HG02970 (cell line): ENCODE results near the gene EYA4.

Experiments used
- ATAC-seq: cut with Tn5 transposase; IDR thresholded peaks from one replicate; pipeline ENCODE4 v1.9.1; 2021; ENCODE audit warnings: mild to moderate bottlenecking, moderate library complexity, moderate number of reproducible peaks; ENCODE audit not compliant: unreplicated experiment, low FRiP score

EYA4 gene

DNA sequence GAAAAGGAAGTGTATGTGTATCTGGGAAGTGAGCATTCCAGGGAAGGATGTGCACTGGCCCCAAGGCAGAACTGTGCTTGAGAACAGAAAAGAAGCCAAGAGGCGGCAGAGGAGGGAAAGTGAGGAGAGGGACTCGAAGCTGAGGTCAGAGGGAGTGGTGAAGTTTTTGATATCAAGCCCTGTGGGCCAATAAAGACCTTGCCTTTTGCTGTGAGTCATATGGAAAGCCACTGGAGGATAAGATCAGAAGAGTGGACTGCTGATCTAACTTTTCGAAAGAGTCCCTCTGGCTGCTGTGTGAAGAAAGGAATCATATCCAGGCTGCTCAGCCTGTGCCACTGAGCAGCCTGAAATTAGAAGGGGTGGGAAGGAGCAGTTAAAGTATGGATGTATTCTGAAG, 99.4 kb downstream of the EYA4 start:
- ATAC-seq, result no peak

DNA sequence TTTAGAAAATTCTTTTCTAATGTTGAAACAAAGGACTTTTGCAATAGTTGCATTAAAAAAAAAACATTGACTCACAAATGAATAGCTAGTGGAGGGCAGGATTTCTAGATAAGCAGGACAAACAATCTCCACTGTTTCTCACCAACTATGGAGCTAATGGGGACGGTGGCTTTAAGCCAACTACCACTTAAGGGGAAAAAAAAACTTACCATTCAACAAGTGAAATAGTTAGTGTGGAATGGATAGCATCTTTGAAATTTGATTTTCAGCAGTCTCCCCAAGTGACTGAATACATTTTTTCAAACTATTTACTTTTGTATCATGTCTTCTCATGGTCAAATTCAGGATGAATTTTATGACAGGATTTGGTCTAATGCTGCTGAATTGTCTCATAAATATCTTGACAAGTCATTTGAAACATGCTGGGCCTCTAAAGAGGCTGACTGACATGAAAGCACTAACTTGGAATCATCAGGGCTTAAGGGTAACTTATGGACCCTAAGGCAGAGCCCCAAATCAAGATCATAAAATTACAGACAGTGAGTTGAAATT, 100.5 kb downstream of the EYA4 start:
- no peak for ATAC-seq

DNA sequence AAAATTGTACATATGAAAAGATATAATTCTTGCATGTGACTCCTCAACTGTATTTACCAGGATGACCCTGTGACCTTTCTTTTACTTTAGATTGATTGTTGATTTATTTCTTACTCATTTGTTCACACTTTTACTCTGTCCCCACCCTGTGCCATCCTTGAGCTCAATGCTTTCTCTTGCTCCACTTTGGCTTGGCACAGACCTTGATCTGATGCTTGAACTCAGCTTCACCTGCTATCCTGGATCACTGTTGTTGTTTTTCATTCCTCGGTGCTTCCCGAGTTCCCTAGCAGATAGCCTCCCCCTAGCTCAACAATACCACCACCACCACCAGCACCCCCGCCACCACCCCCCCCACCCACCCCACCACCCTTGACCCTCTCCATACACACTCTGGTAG, 102.1 kb downstream of the EYA4 start:
- no peak for ATAC-seq

DNA sequence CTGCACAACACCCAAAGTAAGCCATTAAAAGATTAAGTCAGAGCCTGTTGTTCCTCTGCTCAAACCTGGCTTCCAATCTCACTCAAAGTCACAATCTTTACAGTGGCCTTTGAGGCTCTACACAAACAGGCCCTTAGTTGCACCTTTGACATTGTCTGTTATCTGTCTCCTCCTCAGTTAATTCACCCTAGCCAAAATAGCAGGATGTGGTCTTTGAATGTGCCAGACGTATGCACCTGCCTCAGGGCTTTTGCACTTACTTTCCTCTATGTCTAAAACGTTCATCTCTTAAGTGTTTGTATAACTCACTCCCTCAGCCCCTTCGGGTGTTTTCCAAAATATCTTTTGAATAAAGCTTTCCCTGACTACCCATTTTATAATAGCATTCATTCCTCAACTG, 107.7 kb downstream of the EYA4 start:
- ATAC-seq, result no peak

DNA sequence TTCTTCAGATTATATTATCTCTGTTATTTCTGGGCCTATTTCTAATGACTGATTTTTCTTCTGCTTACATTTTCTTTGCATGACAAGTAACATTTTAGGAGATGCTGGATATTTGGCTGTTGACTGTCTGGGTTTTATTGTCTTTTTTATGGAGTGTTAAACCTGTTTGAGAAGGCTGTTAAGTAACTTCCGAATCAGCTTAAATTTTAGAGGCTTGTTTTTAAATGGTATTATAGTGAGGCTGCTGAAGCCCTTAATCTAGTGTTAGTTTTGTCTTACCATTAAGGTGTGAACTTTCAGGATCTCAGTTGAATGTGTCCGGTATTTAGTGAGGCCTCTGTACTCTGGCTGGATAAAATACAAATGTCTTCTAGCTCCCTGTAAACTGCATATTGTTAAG, 109.8 kb downstream of the EYA4 start:
- no peak for ATAC-seq

DNA sequence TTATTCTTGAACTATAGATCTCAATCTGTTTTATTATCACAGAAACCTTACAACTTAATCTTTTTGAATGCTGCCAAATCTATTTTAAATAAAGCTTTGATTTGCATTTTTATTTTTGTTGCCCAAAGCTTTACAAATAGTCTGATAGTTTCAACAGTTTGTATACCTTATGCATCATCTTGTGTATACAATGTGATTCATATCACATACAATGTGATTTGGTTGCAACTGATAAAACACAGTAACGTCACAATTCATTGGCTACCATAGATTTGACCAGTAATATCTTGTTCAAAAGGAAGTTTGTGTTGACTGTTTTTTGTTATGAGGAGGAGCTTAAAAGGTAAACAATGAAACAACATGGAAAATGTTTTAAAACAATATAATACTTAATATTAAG, 110.9 kb downstream of the EYA4 start:
- ATAC-seq, result no peak

DNA sequence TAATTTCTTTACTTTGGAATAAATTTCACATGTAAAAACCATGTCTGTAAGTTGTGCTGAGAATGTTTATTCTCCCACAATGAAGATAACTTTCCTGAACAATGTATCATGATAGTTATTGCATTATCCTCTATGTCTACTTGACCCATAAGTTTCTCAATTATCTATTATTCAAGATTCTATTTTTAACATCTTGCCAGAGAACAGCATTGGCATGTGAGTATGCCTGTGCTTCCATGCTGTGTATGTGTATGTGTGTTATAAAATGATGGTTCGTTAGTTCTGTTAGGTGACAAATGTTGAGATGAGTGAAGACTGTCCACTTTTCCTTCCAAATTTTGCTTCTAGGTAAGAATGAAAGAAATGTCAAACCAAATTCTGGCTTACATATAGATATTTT, 111.9 kb downstream of the EYA4 start:
- ATAC-seq, result no peak

DNA sequence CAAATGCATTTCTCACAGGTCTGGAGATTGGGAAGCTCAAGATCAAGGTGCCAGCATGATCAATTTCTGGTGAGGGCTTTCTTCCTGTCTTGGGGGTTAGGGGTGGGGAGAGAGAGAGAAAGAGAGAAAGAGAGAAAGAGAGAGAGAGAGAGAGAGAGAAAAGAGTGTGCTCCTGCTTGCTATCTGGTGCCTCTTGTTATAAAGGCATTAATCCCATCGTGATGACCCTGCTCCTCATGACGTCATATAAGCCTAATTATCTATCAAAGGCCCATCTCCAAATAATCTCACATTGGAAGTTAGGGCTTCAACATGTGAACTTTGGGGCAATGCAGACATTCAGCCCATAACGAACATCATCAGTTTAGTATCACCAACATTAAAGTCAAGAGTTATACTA, 114.8 kb downstream of the EYA4 start:
- ATAC-seq, result no peak

DNA sequence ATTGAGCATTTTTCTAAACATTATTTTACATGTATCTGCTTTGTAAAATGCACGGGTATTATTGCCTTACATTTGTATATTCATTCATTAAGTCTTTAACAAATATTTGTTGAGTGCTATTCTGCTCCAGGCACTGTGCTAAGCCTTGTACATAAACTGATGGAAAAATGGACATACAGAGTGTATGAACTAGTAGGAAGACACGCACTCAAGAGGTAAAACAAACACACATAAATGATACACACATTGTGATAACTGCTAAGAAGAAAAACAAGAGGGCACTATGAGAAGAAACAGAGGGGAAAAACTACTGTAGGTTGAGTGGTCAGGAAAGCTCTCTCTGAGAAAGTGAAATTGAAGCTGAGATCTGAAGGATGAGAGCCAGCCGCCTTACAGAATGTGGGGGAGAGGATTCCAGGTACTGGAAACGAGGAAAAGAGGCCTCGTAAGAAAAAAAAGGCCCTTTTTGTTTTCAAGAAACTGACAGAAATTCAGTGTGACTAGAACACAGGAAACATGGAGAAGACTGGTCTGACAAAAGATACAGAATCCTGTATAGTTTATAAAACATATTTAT, 117.5 kb downstream of the EYA4 start:
- ATAC-seq, result no peak

DNA sequence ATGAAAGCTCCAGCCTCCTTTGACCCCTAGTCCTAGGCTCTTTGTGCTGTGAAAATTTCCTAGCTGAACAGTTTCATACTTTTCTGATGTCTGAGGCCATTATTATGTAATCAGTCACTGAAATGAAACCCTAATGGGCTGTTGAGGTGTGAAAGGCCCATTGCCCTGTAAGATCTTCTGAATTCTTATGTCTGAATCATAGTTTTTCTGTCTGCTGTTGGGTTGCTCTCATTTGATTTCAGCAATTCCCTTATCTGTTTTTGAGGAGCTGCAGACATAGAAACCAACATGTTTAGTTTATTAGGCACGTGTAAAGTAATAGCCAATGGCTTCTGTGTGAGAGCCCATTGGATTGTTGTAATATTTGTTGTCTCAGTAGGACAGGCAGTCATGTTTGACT, 118.1 kb downstream of the EYA4 start:
- no peak for ATAC-seq

DNA sequence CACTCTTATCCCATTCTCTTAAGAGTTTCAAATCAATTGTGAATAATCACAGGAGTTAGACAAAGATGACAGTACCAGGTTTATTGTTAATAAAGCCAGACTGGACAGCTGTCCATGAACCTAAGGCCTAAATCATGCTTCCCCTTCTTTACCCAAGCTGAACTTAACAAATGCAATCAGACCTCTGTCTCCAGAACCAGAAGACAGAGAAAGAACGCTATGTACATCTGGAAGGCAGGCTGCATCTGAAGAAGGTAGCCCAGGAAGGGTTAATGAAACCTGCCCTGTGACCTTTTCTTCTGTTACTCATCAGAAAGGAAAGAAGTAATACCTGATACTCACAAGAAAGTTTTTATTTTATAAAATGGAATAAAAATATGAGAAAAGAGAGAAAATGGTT, 118.6 kb downstream of the EYA4 start:
- no peak for ATAC-seq

DNA sequence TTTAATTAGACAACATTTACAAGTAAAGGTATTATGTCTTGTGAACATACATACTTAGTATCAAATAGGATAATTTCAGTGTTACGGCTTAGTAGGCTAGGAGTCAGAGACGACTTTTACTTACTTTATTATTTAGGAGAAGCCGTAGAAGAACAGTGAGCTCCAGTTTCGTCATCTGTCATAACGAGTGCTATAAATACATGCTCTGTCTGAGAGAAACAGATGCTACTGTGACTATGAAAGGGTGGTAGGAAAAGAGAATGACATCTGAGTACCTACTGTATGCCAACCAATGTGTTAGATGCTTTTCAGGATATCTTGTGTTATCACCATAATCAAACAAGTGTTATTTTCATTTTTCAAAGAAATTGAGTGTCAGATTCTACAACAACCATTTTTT, 119.0 kb downstream of the EYA4 start:
- no peak for ATAC-seq

DNA sequence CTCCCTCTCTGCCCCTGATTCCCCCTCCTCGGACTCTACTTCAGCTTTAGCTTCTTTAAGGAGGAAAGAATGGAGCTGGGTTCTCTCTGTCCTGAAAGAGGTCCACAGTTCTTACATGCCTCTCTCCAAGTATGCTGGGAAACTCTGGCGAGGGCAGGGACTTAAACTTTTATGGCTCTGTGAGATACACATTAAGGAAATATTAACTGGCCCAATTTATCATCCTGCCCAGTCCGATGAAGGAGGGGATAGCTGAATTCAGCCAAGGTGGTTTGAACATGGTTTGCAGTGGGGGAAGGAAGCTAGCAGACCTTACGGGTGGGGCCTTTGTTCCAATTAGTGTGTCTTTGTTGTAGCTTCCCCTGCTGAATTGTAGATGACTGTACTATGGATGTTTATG, 121.7 kb downstream of the EYA4 start:
- no peak for ATAC-seq

DNA sequence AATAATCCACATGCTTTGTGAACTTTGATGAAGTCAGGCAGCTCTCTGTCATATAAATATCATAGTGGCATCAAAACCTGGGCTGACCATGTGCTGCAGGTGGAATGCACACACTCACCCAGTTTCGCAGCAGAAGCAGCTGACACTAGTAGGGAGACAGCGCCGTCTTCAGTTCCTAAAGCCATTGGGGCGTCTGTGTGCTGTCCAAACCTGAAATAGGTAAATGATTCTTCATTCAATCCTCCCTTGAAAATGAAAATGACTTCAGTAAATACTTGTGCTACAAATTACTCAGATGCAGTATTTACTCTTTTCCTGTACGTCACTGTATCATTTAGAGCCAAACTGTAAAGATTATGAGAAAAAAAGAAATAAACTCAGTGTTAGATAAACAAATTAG, 127.5 kb downstream of the EYA4 start:
- ATAC-seq, result no peak

DNA sequence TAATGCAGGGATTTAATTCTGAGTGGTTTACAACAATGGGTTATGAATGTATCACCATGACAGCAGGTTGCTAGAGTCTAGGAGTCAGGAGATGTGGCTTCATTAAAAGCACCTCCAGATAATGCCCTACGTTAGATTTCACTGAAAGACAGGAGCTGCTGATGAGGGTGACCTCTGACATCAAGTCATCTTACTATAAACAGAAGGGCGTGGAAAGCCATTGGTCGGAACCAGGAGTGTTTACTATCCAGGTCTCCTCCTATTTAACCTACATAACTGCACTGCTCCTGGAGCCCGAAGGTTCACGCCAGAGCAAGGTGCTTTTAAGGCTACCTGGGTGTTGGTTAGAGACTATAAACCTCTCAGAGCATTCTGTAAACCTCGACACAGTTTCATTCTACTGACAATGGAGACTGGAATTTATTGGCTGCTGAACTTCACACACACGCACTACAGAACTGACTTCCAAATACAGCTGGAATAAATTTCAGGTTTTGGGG, 128.7 kb downstream of the EYA4 start:
- ATAC-seq, result no peak

DNA sequence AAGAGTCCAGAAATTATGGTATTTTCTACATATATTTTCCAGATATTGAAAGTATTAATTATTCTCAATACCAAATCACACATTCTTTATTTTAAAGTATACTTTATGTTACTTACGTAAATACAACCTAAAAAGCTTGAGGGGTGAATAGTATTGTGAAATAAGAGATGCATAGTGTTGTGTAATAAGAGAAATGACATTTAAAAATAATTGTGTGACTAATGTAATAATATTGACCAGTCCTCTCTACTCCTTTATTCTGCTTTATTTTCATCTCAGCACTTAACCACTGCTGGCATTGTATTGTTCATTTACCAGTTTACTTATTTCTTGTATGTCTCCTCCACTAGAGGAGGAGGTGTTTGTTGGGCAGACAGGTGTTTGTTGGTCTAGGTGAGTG, 135.6 kb downstream of the EYA4 start:
- ATAC-seq, result no peak

DNA sequence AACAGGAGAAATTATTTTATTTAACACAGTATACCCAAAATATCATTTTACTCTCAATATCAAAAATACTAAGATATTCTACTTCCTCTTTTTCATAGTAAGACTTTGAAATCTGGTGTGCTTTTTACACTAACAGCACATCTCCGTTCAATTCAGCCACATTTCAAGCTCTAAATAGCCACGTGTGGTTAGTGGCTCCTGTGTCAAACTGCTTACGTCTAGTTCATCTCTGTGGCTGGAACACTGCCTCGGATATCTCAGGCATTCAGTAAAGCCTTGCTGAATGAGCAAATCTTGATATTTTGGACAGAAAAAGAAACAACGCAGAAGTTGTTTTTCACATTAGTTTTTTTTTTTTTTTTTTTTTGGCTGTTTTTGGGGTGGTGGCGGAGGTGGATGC, 136.1 kb downstream of the EYA4 start:
- no peak for ATAC-seq

DNA sequence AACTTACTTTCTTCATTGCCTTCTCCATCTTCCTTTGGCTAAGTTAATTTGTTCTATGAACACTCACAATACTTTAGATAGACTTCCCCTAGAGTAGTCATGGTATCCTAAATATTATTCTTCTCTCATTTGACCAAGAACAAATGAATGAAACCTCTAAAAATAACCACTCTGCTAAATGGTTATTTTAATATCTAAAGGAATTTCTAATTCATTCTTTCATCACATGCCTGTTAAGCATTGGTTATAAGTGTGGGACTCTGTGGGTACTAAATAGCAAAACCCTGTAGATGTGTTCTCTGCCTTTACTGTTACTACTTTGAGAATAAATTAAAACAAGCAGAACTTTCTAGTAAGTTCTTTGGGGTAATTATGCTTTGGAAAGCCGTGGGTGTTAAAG, 138.9 kb downstream of the EYA4 start:
- ATAC-seq, result no peak

DNA sequence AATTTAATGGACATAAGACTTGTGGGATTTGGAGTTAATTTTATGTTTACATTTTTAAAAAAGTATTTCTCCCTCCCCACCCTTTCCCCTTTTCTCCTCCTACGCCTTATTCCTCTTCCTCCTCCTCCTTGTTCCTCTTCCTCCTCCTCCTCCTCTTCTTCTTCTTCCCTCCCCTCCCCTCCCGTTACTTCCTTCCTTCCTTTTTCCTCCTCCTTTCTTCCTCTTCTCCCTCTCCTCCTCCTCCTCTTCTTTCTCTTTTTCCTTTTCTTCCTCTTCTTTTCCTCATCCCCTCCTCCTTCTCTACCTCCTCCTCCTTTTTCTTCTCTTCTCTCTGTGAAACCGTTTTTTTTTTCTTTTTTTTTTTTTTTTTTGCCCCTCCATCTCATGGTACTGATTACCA, 139.6 kb downstream of the EYA4 start:
- no peak for ATAC-seq

DNA sequence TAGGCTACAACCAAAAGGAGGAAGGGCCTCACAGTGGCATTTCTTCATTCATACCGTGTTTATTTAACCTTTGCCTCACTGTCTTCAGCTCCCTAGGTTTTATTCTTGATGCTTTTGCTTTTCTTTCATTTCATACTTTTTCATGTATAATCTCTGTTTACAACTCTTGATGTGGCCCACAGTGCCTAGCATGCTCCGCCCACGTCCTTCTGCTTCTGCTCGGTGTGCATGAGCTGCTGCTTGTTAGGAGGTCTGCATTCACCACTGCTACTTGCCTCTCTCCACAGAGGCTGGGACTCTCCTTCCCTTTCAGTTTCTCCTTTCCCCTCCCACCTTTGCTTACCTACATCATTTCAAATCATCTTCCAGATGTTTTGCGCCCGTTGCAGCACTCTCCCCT, 147.6 kb downstream of the EYA4 start:
- no peak for ATAC-seq

DNA sequence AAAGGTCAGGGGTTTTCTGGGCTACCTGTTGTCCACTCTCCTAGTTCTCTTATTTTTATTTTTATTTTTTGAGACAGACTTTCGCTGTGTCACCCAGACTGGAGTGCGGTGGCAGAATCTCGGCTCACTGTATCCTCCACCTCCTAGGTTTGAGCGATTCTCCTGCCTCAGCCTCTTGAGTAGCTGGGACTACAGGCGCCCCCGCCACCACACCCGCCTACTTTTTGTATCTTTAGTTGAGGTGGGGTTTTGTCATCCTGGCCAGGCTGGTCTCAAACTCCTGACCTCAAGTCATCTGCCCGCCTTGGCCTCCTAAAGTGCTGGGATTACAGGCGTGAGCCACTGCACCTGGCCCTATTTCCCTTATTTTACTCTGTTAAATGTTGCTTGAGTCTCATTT, 149.0 kb downstream of the EYA4 start:
- ATAC-seq, result no peak

DNA sequence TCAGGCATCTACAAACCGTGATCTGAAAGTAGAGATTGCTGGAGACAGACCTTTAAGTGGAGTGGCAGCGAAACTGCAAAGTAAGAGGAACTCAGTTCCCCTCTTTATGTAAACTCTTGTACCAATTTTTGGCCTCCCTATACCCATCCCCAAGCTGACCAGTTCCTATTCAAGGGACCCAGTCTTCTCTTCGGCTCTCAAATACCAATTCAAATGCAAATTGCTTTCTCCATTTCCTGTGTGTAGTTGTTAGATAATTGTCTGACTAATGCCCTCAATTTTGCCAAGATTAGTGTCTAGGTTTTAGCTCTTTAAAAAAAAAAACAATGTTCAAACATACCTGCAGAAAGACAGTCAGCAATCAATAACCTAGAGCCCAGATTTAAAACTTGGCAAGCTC, 150.9 kb downstream of the EYA4 start:
- no peak for ATAC-seq

DNA sequence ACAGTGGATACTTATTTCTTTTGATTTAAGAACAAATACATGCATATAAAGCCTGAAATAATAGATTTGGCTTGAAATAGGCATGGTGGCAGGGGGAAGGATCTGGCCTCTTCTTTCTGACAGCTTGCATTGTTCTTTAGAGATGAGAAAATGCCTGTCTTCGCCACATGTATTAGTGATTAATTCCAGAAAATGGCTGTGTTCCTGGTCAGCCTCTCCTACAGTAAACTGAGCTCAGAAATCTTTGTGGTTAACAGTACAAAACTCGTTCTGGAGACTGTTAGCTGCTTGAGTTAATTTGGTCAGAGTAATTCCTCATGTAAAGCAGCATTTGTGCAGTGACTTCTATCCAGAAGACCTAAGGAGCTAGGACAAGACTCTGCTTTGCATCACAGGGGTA, 151.5 kb downstream of the EYA4 start:
- no peak for ATAC-seq
